Body of pancreas (tissue), 4 donors: Measurements from ENCODE around the gene ACAA1. TPM values are rescaled to one million over a fixed set of nuclear protein-coding genes. Genes with fewer than 3 reads are reported as not detected.

Source experiments
- ATAC-seq: fragments of 150-250 bp; one replicate; pipeline ENCODE4 v1.9.1; 2016
- DNase-seq, 4 donors: peaks; one replicate each; pipeline ENCODE4 v3.0.0-alpha.2; 2019
- H3K27ac ChIP-seq, 4 donors: fragments of 200-600 bp; sonication (generic); 1 replicate in 3 of 4; 2 replicates in 1 of 4; pipeline versions ENCODE4 v1.5.1 to v1.6.1; 2016 to 2019; ENCODE audit warnings: mild to moderate bottlenecking in 1 of 4, mixed read lengths in 1 of 4, moderate library complexity in 1 of 4
- H3K27me3 ChIP-seq, 2 donors: fragments of 200-600 bp; sonication (generic); one replicate each; pipeline ENCODE4 v1.6.0; 2016; ENCODE audit warnings: mild to moderate bottlenecking in 1 of 2
- H3K36me3 ChIP-seq, 2 donors: fragments of 200-600 bp; sonication (generic); replicated peaks in 1 of 2; 2 replicates each; pipeline ENCODE4 v1.5.1; 2016; ENCODE audit warnings: low read depth in 2 of 2; ENCODE audit not compliant: insufficient read depth in 1 of 2
- H3K4me1 ChIP-seq: fragments of 200-600 bp; sonication (generic); one replicate; pipeline ENCODE4 v1.6.0; 2016
- H3K4me3 ChIP-seq, 2 donors: fragments of 200-600 bp; sonication (generic); 1 replicate in 1 of 2; 2 replicates in 1 of 2; pipeline ENCODE4 v1.5.1; 2016 to 2019
- H3K9me3 ChIP-seq, 3 donors: fragments of 200-600 bp; sonication (generic); 1 replicate in 2 of 3; 2 replicates in 1 of 3; pipeline ENCODE4 v1.5.1; 2016
- CTCF ChIP-seq, 7 experiments: fragments of 450-650 bp in 4 of 7; fragments of 200-600 bp in 3 of 7; sonication (generic) in 3 of 7; IDR thresholded peaks; one replicate each; pipeline ENCODE4 v1.5.1; 2016 to 2019; ENCODE audit warnings: antibody characterized with exemption in 7 of 7
- POLR2A ChIP-seq, 3 donors: fragments of 450-650 bp; IDR thresholded peaks; one replicate each; pipeline ENCODE4 v1.6.1; 2016; ENCODE audit warnings: antibody characterized with exemption in 3 of 3, mild to moderate bottlenecking in 2 of 3
- WGBS, 2 donors: methylation state at CpG; one replicate each; pipeline ENCODE4 v1.1.5; 2017; 5-methylcytosine and 5-hydroxymethylcytosine counted together
- intact Hi-C: fragments of 100-400 bp; cut with DNase I; formaldehyde crosslinking; loops from one replicate; pipeline ENCODE4 v1.15.1; 2023
- total RNA-seq, 2 donors: library from RNA; depleted of rRNA; stranded (reverse); fragments of >200 nt; gene quantifications; one replicate each; pipeline ENCODE4 v1.1.0, GENCODE V29; 2016

The ACAA1 gene
- total RNA-seq, 2 donors from 2014 or later = 91.8 to 92.6 TPM

GRCh38 chr3:38141952-38142273, 5.0 kb upstream of the ACAA1 start:
- Histone ChIP-seq H3K27me3 (no peaks in the 10 kb centered on the region), H3K27ac (no peak overlapping the region), H3K4me3 (no peak overlapping the region), H3K9me3 (no peaks in the 10 kb centered on the region), H3K4me1 (peaks cover 25% of the 10 kb centered on the region), H3K36me3 (no peaks in the 10 kb centered on the region)
- WGBS, 2 donors = 80 to 88% methylated on average over 2 of the region's 2 CpGs
- TF ChIP-seq POLR2A (IDR thresholded peaks at IDR 0.05) (no peak), CTCF (IDR thresholded peaks at IDR 0.05) (no peak)
- intact Hi-C loops = no loop called here
- no peak for ATAC-seq
- DNase-seq = peak in 1 of 4 donors; percentile 6

- Histone ChIP-seq H3K27me3 (no peaks in the 10 kb centered on the region), H3K36me3 (no peaks in the 10 kb centered on the region), H3K4me1 (peaks cover 25% of the 10 kb centered on the region), H3K4me3 (no peak overlapping the region), H3K27ac (no peak overlapping the region), H3K9me3 (no peaks in the 10 kb centered on the region)
- intact Hi-C loops = no loop called here
- TF ChIP-seq POLR2A (IDR thresholded peaks at IDR 0.05) = no peak
- no peak for TF ChIP-seq CTCF (IDR thresholded peaks at IDR 0.05)
- WGBS, 2 donors = 89 to 94% methylated on average over 6 to 7 of the region's 7 CpGs
- DNase-seq (peak in 1 of 4 donors; percentile 3), ATAC-seq (no peak)
Observed at GRCh38 chr3:38141173-38141951, 4.4 kb upstream of the ACAA1 start.

DNA sequence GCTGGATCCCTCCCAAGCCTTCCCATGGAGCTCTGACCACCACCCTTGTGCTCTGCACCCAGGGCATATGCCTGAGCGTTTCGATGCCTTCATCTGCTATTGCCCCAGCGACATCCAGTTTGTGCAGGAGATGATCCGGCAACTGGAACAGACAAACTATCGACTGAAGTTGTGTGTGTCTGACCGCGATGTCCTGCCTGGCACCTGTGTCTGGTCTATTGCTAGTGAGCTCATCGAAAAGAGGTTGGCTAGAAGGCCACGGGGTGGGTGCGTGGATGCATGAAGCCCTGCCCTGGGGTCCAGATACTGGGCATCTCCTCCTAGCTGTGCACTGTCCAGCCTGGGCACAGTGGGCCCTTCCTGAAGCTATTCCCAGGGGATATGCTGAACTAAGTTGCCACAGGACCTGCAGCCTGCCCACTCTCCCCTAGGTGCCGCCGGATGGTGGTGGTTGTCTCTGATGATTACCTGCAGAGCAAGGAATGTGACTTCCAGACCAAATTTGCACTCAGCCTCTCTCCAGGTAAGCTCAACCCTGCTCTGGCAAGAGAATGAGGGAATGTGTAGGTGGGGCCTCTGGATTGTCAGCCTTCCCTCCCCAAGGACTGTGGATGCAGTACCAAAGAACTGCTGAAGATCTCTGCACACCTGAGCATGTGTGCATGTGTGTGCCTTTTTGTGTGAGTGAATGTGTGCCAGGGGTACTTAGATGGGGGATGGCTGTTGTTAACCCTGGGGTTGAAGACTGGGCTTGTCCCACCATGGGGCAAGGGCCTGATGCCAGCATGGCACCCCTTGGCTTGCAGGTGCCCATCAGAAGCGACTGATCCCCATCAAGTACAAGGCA, 3.6 kb upstream of the ACAA1 start:
- ATAC-seq (no peak), DNase-seq (peak in 1 of 4 donors; percentile 8)
- no peaks in the 10 kb centered on the region for H3K36me3 ChIP-seq
- no peaks in the 10 kb centered on the region for H3K27me3 ChIP-seq
- intact Hi-C loops = no loop called here
- H3K27ac ChIP-seq = no peak overlapping the region
- 94% methylated on average over 12 to 13 of the region's 13 CpGs for WGBS, 2 donors
- no peak overlapping the region for H3K4me3 ChIP-seq
- peaks cover 29% of the 10 kb centered on the region for H3K4me1 ChIP-seq
- H3K9me3 ChIP-seq = no peaks in the 10 kb centered on the region
- TF ChIP-seq CTCF (IDR thresholded peaks at IDR 0.05) = no peak
- no peak for TF ChIP-seq POLR2A (IDR thresholded peaks at IDR 0.05)

DNA sequence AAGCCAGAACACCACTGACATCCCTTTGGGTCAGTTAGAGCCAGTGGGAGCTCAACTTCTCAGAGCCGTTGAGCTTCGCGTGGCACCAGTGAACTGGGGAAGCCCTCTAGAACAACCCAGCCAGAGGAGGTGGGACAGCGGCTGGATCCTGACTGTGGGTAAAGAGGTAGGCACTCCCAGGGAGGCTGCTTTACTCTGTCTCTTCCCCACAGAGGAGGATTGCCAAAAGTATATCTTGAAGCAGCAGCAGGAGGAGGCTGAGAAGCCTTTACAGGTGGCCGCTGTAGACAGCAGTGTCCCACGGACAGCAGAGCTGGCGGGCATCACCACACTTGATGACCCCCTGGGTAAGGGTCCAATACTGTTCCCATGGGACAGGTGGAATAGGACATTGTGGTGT, 2.7 kb upstream of the ACAA1 start:
- no peak overlapping the region for H3K4me3 ChIP-seq
- ATAC-seq = no peak
- 86 to 100% methylated on average over 5 to 7 of the region's 7 CpGs for WGBS, 2 donors
- H3K27me3 ChIP-seq = no peaks in the 10 kb centered on the region
- intact Hi-C loops = no loop called here
- TF ChIP-seq CTCF (IDR thresholded peaks at IDR 0.05) = no peak
- no peak for DNase-seq
- H3K36me3 ChIP-seq = no peaks in the 10 kb centered on the region
- H3K27ac ChIP-seq = peak overlapping the region in 1 of 4 donors; percentile 87
- no peaks in the 10 kb centered on the region for H3K9me3 ChIP-seq
- peaks cover 38% of the 10 kb centered on the region for H3K4me1 ChIP-seq
